AG04450 (cell line): Measurements from ENCODE around the gene GABRP. TPM values are rescaled to one million over a fixed set of nuclear protein-coding genes. Genes with fewer than 3 reads are reported as not detected.
A peak's percentile ranks its signal among the peaks of the same experiment; 100 is the strongest.

Experiments used
- CTCF ChIA-PET: fragments of 300-600, 350-600 bp; formaldehyde crosslinking; extraction: SDS; loops from one replicate; lab custom pipeline; 2022; ENCODE audit warnings: antibody characterized with exemption, inconsistent platforms; lab: Charles Lee
- POLR2A ChIA-PET: fragments of 350-600 bp; formaldehyde crosslinking; extraction: SDS; loops from one replicate; lab custom pipeline; 2021; ENCODE audit warnings: antibody characterized with exemption, inconsistent platforms; lab: Yijun Ruan, JAX
- DNase-seq: peaks from one replicate; pipeline ENCODE4 v3.0.0-alpha.2; 2011; ENCODE audit warnings: low read depth, low spot score
- H3K27ac ChIP-seq: one replicate; pipeline ENCODE4 v1.5.1; 2012; ENCODE audit warnings: low read depth, low read length, control low read depth
- H3K27me3 ChIP-seq: one replicate; pipeline ENCODE4 v1.6.0; 2012; ENCODE audit warnings: low read length; ENCODE audit not compliant: control insufficient read depth, insufficient read depth
- H3K4me3 ChIP-seq: 2 replicates; pipeline ENCODE4 v1.5.1; 2011; ENCODE audit warnings: mild to moderate bottlenecking, low read depth, low read length, control low read depth
- H3K9me3 ChIP-seq: 2 replicates; pipeline ENCODE4 v1.5.1; 2012; ENCODE audit warnings: low read length; ENCODE audit not compliant: control insufficient read depth, insufficient read depth
- CTCF ChIP-seq: IDR thresholded peaks from 2 replicates; pipeline ENCODE4 v1.5.1; 2011; ENCODE audit warnings: low read depth, low read length, control low read depth, inconsistent platforms
- polyA plus RNA-seq: library from polyadenylated mRNA; depleted of rRNA; stranded (reverse); fragments of >200 nt; gene quantifications from 2 replicates; pipeline ENCODE4 v1.2.3, GENCODE V29; 2011

Gene GABRP
- polyA plus RNA-seq, 1 experiment: not detected

GRCh38 chr5:170805666-170806065 lies 22.1 kb downstream of the GABRP start:
- ChIA-PET POLR2A (no interaction called here), CTCF (no interaction called here)
- no peak for TF ChIP-seq CTCF
- Histone ChIP-seq H3K9me3 (no peaks in the 10 kb centered on the region), H3K27ac (no peak overlapping the region), H3K4me3 (no peak overlapping the region), H3K27me3 (no peaks in the 10 kb centered on the region)
- DNase-seq: no peak

- H3K9me3 ChIP-seq: no peaks in the 10 kb centered on the region
- H3K27me3 ChIP-seq: no peaks in the 10 kb centered on the region
- CTCF ChIA-PET: interaction anchor here (0.5 to 3.7 kb wide), 28 partner anchors 11 to 564 kb away, joined by 3 to 26 read pairs (median 4); no protein-coding TSS in a partner anchor
- peak; percentile 27 for DNase-seq
- H3K4me3 ChIP-seq: no peak overlapping the region
- POLR2A ChIA-PET: no interaction called here
- TF ChIP-seq CTCF: peak; percentile 57
- H3K27ac ChIP-seq: no peak overlapping the region
These were observed 26.0 kb downstream of the GABRP start for GRCh38 chr5:170809551-170809950.

GRCh38 chr5:170811719-170812118 lies 28.2 kb downstream of the GABRP start:
- H3K9me3 ChIP-seq: no peaks in the 10 kb centered on the region
- no peak overlapping the region for H3K4me3 ChIP-seq
- H3K27me3 ChIP-seq: no peaks in the 10 kb centered on the region
- no peak for TF ChIP-seq CTCF
- DNase-seq: no peak
- POLR2A ChIA-PET: no interaction called here
- H3K27ac ChIP-seq: no peak overlapping the region
- CTCF ChIA-PET: interaction anchor here (1.5 to 3.7 kb wide), 3 partner anchors 395 to 531 kb away, joined by 4 to 26 read pairs (median 8); no protein-coding TSS in a partner anchor

- H3K9me3 ChIP-seq: no peaks in the 10 kb centered on the region
- no peak overlapping the region for H3K4me3 ChIP-seq
- no peak for TF ChIP-seq CTCF
- ChIA-PET CTCF (no interaction called here), POLR2A (no interaction called here)
- DNase-seq: no peak
- no peak overlapping the region for H3K27ac ChIP-seq
- no peaks in the 10 kb centered on the region for H3K27me3 ChIP-seq
These were observed 29.7 kb downstream of the GABRP start for GRCh38 chr5:170813231-170813630.

- TF ChIP-seq CTCF: no peak
- Histone ChIP-seq H3K27ac (no peak overlapping the region), H3K4me3 (no peak overlapping the region), H3K27me3 (no peaks in the 10 kb centered on the region), H3K9me3 (no peaks in the 10 kb centered on the region)
- ChIA-PET CTCF (interaction anchor here (1.0 kb wide), 1 partner anchor 25 kb away, joined by 3 read pairs; no protein-coding TSS in a partner anchor), POLR2A (no interaction called here)
- no peak for DNase-seq
These were observed 33.7 kb downstream of the GABRP start for GRCh38 chr5:170817195-170817594.
